Lung (tissue), 12 donors: Measurements from ENCODE around the gene NEB. TPM values are rescaled to one million over a fixed set of nuclear protein-coding genes. Genes with fewer than 3 reads are reported as not detected.

Experiments used
- ATAC-seq: fragments of 200-7000 bp; cut with Tn5 transposase; one replicate; pipeline ENCODE4 v1.9.1; 2020; ENCODE audit warnings: moderate number of reproducible peaks; ENCODE audit not compliant: insufficient read depth, low FRiP score
- DNase-seq, 3 donors: peaks; one replicate each; pipeline ENCODE4 v3.0.0-alpha.2; 2013 to 2017
- H3K27ac ChIP-seq, 2 donors: one replicate each; pipeline ENCODE4 v1.5.1; 2013; ENCODE audit warnings: mild to moderate bottlenecking in 2 of 2, moderate library complexity in 2 of 2, control low read depth in 1 of 2, inconsistent platforms in 1 of 2, low read depth in 1 of 2, low read length in 1 of 2
- H3K27me3 ChIP-seq, 3 donors: one replicate each; pipeline ENCODE4 v1.5.1; 2013; ENCODE audit warnings: low read length in 2 of 3; ENCODE audit not compliant: control insufficient read depth in 3 of 3, insufficient read depth in 3 of 3
- H3K36me3 ChIP-seq, 4 donors: one replicate each; pipeline ENCODE4 v1.5.1; 2013; ENCODE audit warnings: low read length in 4 of 4, mild to moderate bottlenecking in 1 of 4, moderate library complexity in 1 of 4; ENCODE audit not compliant: control insufficient read depth in 4 of 4, insufficient read depth in 4 of 4
- H3K4me1 ChIP-seq, 5 donors: one replicate each; pipeline ENCODE4 v1.5.1; 2013; ENCODE audit warnings: low read length in 5 of 5, mild to moderate bottlenecking in 2 of 5, moderate library complexity in 1 of 5; ENCODE audit not compliant: control insufficient read depth in 5 of 5, insufficient read depth in 5 of 5
- H3K4me3 ChIP-seq: one replicate; pipeline ENCODE4 v1.5.1; 2013; ENCODE audit warnings: mild to moderate bottlenecking, control low read depth, moderate library complexity
- H3K9ac ChIP-seq, 2 donors: one replicate each; pipeline ENCODE4 v1.5.1; 2013; ENCODE audit warnings: low read length in 2 of 2, control low read depth in 1 of 2; ENCODE audit not compliant: insufficient read depth in 1 of 2
- H3K9me3 ChIP-seq, 4 donors: one replicate each; pipeline ENCODE4 v1.5.1; 2013; ENCODE audit warnings: low read length in 3 of 4, mild to moderate bottlenecking in 1 of 4, moderate library complexity in 1 of 4; ENCODE audit not compliant: control insufficient read depth in 4 of 4, insufficient read depth in 3 of 4
- CTCF ChIP-seq: IDR thresholded peaks from 2 replicates; pipeline ENCODE4 v1.5.1; 2012; ENCODE audit warnings: mild to moderate bottlenecking; ENCODE audit errors: control extremely low read depth, extremely low read depth
- WGBS, 2 donors: extraction: QIAGEN DNeasy Blood & Tissue Kit; methylation state at CpG; one replicate each; pipeline ENCODE4 v1.1.7; 2013; 5-methylcytosine and 5-hydroxymethylcytosine counted together
- polyA plus RNA-seq, 2 donors: library from polyadenylated mRNA; stranded (reverse); fragments of 200-250 nt; gene quantifications; one replicate each; pipeline ENCODE4 v1.2.1, GENCODE V29; 2013
- total RNA-seq, 2 donors: library from RNA; depleted of rRNA in 1 of 2; stranded (reverse); fragments of >200 nt in 1 of 2; gene quantifications; one replicate each; pipeline ENCODE4 v1.2.1, GENCODE V29; 2014 to 2021
- donor health status: control.
- donor health status: control.
- donor health status: Bipolar disorder and iron deficiency.
- donor health status: healthy.
- donor health status: DM: yes; HTN: yes; CAD: no.

NEB gene
- total and polyA plus RNA-seq, 4 donors, result 0.52 to 2.1 (median 1.0) TPM

GRCh38 chr2:151767536-151767935 is 33.3 kb upstream of the NEB start:
- Histone ChIP-seq H3K4me3 (no peak overlapping the region), H3K4me1 (peaks cover 0 to 36% (median 19%) of the 10 kb centered on the region in 5 donors), H3K9me3 (no peaks in the 10 kb centered on the region), H3K27ac (no peak overlapping the region), H3K36me3 (peaks cover 0 to 3% (median 0%) of the 10 kb centered on the region in 4 donors), H3K9ac (no peak overlapping the region), H3K27me3 (no peaks in the 10 kb centered on the region)
- ATAC-seq (no peak), DNase-seq (no peak)
- TF ChIP-seq CTCF, result no peak
- 65 to 83% methylated on average over 2 of the region's 2 CpGs for WGBS, 2 donors

- Histone ChIP-seq H3K36me3 (peaks cover 0 to 2% (median 0%) of the 10 kb centered on the region in 4 donors), H3K9ac (no peak overlapping the region), H3K4me3 (no peak overlapping the region), H3K27ac (no peak overlapping the region), H3K4me1 (peaks cover 0 to 28% (median 12%) of the 10 kb centered on the region in 5 donors), H3K9me3 (no peaks in the 10 kb centered on the region), H3K27me3 (no peaks in the 10 kb centered on the region)
- 78 to 84% methylated on average over 4 of the region's 4 CpGs for WGBS, 2 donors
- peak in 2 of 3 donors; percentile 50 to 66 for DNase-seq
- no peak for TF ChIP-seq CTCF
- no peak for ATAC-seq
Observed at GRCh38 chr2:151766437-151767153, 32.3 kb upstream of the NEB start.

GRCh38 chr2:151765760-151766410 is 31.6 kb upstream of the NEB start:
- no peak for TF ChIP-seq CTCF
- Histone ChIP-seq H3K4me1 (peaks cover 0 to 22% (median 7%) of the 10 kb centered on the region in 5 donors), H3K9me3 (no peaks in the 10 kb centered on the region), H3K4me3 (no peak overlapping the region), H3K9ac (no peak overlapping the region), H3K27me3 (no peaks in the 10 kb centered on the region), H3K36me3 (no peaks in the 10 kb centered on the region), H3K27ac (no peak overlapping the region)
- ATAC-seq, result no peak
- 79 to 85% methylated on average over 10 of the region's 10 CpGs for WGBS, 2 donors
- peak in 1 of 3 donors; percentile 38 for DNase-seq
